Measurements from ENCODE around the gene PRIMA1.

Gene PRIMA1

GRCh38 chr14:93752980-93753561 lies 35.2 kb downstream of the PRIMA1 start:
- DNase-seq = no peak

- no peak for DNase-seq
These were observed 36.2 kb downstream of the PRIMA1 start for GRCh38 chr14:93751946-93752655.

GRCh38 chr14:93749076-93749420 lies 39.2 kb downstream of the PRIMA1 start:
- DNase-seq = no peak

GRCh38 chr14:93748208-93749075 lies 39.8 kb downstream of the PRIMA1 start:
- no peak for DNase-seq

- no peak for DNase-seq
These were observed 40.7 kb downstream of the PRIMA1 start for GRCh38 chr14:93747560-93747959.

GRCh38 chr14:93747102-93747501 lies 41.2 kb downstream of the PRIMA1 start:
- no peak for DNase-seq

- DNase-seq = no peak
These were observed 42.5 kb downstream of the PRIMA1 start for GRCh38 chr14:93745603-93746273.

- DNase-seq = no peak
These were observed 43.4 kb downstream of the PRIMA1 start for GRCh38 chr14:93744876-93745275.

GRCh38 chr14:93744176-93744575 lies 44.1 kb downstream of the PRIMA1 start:
- DNase-seq = no peak

GRCh38 chr14:93743270-93744060 lies 44.8 kb downstream of the PRIMA1 start:
- no peak for DNase-seq

GRCh38 chr14:93742761-93743160 lies 45.5 kb downstream of the PRIMA1 start:
- no peak for DNase-seq

- DNase-seq = no peak
These were observed 46.6 kb downstream of the PRIMA1 start for GRCh38 chr14:93741556-93742230.

GRCh38 chr14:93737634-93738033 lies 50.7 kb downstream of the PRIMA1 start:
- peak in 1 of 2 experiments; percentile 12 for DNase-seq

GRCh38 chr14:93736378-93737014 lies 51.8 kb downstream of the PRIMA1 start:
- DNase-seq = no peak

- no peak for DNase-seq
These were observed 53.1 kb downstream of the PRIMA1 start for GRCh38 chr14:93735206-93735605.

GRCh38 chr14:93734086-93734822 lies 54.0 kb downstream of the PRIMA1 start:
- no peak for DNase-seq

GRCh38 chr14:93733631-93734030 lies 54.7 kb downstream of the PRIMA1 start:
- no peak for DNase-seq

- DNase-seq = no peak
These were observed 55.1 kb downstream of the PRIMA1 start for GRCh38 chr14:93733231-93733630.

GRCh38 chr14:93732524-93732923 lies 55.8 kb downstream of the PRIMA1 start:
- no peak for DNase-seq

- no peak for DNase-seq
These were observed 56.5 kb downstream of the PRIMA1 start for GRCh38 chr14:93731753-93732152.

- DNase-seq = no peak
These were observed 58.3 kb downstream of the PRIMA1 start for GRCh38 chr14:93729993-93730392.

All from SHP77 (cell line).